Activated naive CD8-positive, alpha-beta T cell treated with anti-CD3 and anti-CD28 coated beads, Interleukin-2, amount 50 U/mL, for 24 hours (primary cell): ENCODE measurements around the gene FAM111B.
A peak's percentile ranks its signal among the peaks of the same experiment; 100 is the strongest.

Experiments used
- ATAC-seq: fragments of 150-1000 bp; cut with Tn5 transposase; one replicate; pipeline ENCODE4 v1.10.0; 2021
- DNase-seq: peaks from one replicate; pipeline ENCODE4 v3.0.0; 2021
- H3K27ac Mint-ChIP-seq: one replicate; pipeline ENCODE4 v1.8.0; 2021; ENCODE audit warnings: mild to moderate bottlenecking, mixed read lengths
- H3K27me3 Mint-ChIP-seq: one replicate; pipeline ENCODE4 v1.8.0; 2021; ENCODE audit warnings: mixed read lengths
- H3K36me3 Mint-ChIP-seq: one replicate; pipeline ENCODE4 v1.8.0; 2021; ENCODE audit warnings: low read depth, mixed read lengths
- H3K4me1 Mint-ChIP-seq: one replicate; pipeline ENCODE4 v1.8.0; 2021; ENCODE audit warnings: mixed read lengths
- H3K4me3 Mint-ChIP-seq: one replicate; pipeline ENCODE4 v1.8.0; 2021; ENCODE audit warnings: mild to moderate bottlenecking, moderate library complexity, mixed read lengths
- H3K9me3 Mint-ChIP-seq: one replicate; pipeline ENCODE4 v1.8.0; 2021; ENCODE audit warnings: mixed read lengths

FAM111B gene

DNA sequence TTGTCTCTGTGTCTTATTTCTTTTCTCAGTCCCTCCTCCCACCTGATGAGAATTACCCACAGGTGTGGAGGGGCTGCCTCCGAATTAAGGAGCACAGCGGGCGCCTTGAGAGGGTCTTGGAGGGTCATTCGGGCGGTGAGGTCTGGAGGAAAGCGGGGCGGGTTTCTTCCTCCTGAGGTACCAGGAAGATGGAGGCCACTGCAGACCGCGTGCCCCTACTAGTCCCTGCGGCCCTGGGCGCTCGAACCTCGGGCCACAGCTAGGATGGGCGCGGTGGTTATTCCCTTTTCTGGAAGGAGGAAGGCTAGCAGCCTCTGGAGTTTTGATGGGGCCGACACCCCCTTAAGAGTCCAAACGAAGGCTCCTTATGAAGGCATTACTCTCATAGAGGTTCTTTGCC is 30.2 kb downstream of the FAM111B start:
- H3K27ac Mint-ChIP-seq, result no peak overlapping the region
- H3K27me3 Mint-ChIP-seq, result no peaks in the 10 kb centered on the region
- no peak for DNase-seq
- H3K36me3 Mint-ChIP-seq, result peaks cover 23% of the 10 kb centered on the region
- no peak for ATAC-seq
- peaks cover 7% of the 10 kb centered on the region for H3K9me3 Mint-ChIP-seq
- H3K4me3 Mint-ChIP-seq, result no peak overlapping the region
- peaks cover 22% of the 10 kb centered on the region for H3K4me1 Mint-ChIP-seq

DNA sequence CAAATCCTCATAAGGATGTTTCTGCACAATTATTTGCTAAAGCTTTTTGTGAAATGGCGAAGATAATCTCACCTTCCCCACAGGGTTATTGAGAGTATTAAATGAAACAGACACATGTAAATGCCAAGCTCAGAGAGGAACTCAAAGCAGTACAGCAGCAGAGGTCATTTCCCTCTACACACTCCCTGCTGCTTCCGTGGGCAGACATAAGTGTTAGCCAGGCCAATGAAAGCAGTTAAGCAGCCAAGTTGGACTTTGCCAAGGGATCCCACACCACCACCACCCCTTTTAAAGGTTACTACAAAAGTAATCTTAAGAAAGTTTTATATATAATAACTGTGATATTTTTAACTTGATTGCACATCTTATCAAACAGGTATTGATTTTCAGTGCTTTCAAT is 31.6 kb downstream of the FAM111B start:
- Mint-ChIP-seq H3K4me1 (peaks cover 34% of the 10 kb centered on the region), H3K27ac (no peak overlapping the region), H3K4me3 (no peak overlapping the region), H3K36me3 (peaks cover 9% of the 10 kb centered on the region), H3K27me3 (no peaks in the 10 kb centered on the region), H3K9me3 (no peaks in the 10 kb centered on the region)
- ATAC-seq, result no peak
- no peak for DNase-seq

DNA sequence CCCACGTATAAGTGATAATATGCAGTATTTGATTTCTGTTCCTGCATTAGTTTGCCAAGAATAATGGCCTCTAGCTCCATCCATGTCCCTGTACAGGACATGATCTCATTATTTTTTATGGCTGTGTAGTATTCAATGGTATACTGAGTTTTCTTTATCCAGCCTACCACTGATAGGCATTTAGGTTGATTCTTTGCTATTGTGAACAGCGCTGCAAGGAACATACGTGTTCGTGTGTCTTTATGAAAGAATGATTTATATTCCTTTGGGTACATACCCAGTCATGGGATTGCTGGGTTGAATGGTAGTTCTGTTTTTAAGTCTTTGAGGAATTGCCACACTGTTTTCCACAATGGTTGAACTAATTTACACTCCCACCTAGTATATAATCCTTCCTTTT is 34.2 kb downstream of the FAM111B start:
- no peak overlapping the region for H3K27ac Mint-ChIP-seq
- no peak for ATAC-seq
- H3K9me3 Mint-ChIP-seq, result no peaks in the 10 kb centered on the region
- peak overlapping the region; percentile 90 for H3K4me3 Mint-ChIP-seq
- H3K27me3 Mint-ChIP-seq, result no peaks in the 10 kb centered on the region
- no peak for DNase-seq
- H3K36me3 Mint-ChIP-seq, result peaks cover 15% of the 10 kb centered on the region
- H3K4me1 Mint-ChIP-seq, result peaks cover 45% of the 10 kb centered on the region

DNA sequence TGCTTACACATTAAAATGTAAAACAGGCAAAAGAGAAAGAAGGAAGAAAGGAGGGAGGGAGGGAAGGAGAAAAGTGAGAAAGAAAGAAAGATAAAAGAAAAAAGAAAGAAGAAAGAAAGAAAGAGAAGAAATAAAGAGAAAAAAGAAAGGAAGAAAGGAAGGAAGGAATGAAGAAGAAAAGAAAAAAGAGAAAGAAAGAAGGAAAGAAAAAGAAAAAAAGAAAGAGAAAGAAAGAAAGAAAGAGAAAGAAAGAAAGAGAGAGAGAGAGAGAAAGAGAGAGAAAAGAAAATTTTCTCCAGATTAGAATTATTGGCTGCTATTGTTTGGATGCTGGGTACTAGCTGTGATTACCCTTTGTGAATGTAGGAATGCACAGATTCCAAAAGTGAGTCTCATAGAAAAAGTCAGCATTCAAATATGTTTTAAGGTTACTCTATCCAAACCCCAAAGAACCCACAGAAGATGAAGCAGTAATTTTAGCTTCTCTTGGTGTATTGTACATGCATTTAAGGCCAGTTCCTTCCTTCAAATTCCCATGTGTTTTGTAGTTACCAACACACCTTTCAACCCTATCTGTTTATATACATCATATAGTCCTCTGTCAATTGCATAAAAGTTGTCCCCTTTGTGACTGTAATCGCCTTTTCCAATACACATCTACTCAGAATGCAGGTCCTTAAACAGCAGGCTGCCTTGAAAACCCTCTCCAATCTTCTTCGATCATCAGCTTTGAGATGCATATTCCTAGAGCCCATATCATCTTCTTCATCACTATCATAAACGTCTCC is 34.8 kb downstream of the FAM111B start:
- H3K4me3 Mint-ChIP-seq, result peak overlapping the region; percentile 90
- peak overlapping the region; percentile 88 for H3K27ac Mint-ChIP-seq
- H3K36me3 Mint-ChIP-seq, result peaks cover 21% of the 10 kb centered on the region
- ATAC-seq, result no peak
- peaks cover 51% of the 10 kb centered on the region for H3K4me1 Mint-ChIP-seq
- H3K27me3 Mint-ChIP-seq, result no peaks in the 10 kb centered on the region
- no peaks in the 10 kb centered on the region for H3K9me3 Mint-ChIP-seq
- no peak for DNase-seq

DNA sequence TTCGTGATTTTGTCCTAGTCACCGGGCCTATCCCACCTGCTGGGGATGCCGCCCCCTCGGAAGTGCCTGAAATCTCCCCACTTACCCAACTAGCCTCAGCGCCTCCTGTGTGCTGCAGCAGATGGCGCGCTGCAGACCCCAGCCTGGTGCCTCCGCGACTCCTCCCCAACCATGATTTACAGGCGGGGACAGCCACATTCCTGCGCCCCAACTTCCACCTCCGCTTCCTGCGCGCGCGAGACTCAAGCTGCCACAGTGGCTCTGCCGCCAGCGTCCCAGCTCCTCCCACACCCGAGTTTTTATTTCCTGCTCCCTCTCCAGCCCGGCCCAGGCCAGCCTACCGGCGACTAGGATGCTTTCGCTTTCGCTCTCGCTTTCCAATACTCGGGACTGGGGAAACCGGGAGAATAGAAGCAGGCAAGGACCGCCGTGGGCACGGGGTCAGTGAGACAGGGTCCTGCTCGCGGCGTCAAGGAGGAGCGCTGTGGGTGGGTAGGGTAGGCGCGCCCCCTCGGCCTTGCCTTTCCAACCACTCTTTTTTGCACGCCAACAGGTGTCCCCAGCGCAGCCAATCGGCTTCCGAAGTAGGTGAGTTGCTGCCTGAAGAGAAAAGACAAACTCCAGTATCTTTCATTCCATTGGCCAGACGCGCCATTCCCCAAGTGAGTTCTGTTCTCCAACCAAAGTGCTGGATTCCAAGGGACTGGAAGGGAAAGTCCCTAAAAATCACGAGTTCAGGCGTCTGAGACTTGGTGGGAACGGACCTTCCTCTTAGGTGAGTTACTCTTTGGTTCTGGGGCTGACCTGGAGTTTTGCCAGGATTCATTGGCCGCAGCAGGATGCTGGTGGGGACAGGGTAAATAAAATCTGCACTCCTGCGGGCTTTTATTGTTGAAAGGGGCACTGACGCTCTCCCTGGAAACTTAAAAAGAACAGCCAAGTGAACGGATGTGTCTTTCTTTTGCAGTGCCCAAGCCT is 35.8 kb downstream of the FAM111B start, which contains the start of gene FAM111A:
Gene FAM111A (plus strand): TSS at position 327 of the 978 bp plus-strand sequence. CDS start 6,017 bp downstream, outside the sequence.
- Mint-ChIP-seq H3K27me3 (no peaks in the 10 kb centered on the region), H3K4me3 (peak within 1 kb of the TSS; percentile 90), H3K27ac (peak within 1 kb of the TSS; percentile 88), H3K36me3 (peaks cover 30% of the 10 kb centered on the region), H3K4me1 (peaks cover 61% of the 10 kb centered on the region), H3K9me3 (no peaks in the 10 kb centered on the region)
- DNase-seq (peak; percentile 81), ATAC-seq (peak; percentile 83)

DNA sequence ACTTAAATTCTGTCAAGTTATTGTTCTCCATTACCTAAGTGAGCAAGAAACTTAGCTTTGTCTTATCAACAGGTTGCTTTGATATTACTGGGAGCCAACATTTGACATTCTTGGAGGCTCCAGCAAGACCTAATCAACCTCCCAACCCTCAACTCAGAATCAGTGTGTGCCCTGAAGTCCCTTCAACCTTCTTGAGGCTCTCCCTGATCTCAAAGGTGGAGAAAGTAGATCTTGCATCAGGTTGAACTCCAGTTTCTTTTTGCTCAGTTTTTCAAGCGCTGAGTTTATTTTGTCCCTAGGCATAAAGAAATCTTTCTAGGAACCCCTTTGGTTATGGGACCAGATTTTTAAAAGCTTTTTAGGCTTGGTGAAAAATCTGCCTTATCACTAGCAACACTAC is 37.1 kb downstream of the FAM111B start:
- ATAC-seq (no peak), DNase-seq (no peak)
- no peaks in the 10 kb centered on the region for H3K27me3 Mint-ChIP-seq
- no peaks in the 10 kb centered on the region for H3K9me3 Mint-ChIP-seq
- H3K4me3 Mint-ChIP-seq, result peak overlapping the region; percentile 90
- H3K27ac Mint-ChIP-seq, result peak overlapping the region; percentile 88
- peaks cover 65% of the 10 kb centered on the region for H3K4me1 Mint-ChIP-seq
- peaks cover 39% of the 10 kb centered on the region for H3K36me3 Mint-ChIP-seq

DNA sequence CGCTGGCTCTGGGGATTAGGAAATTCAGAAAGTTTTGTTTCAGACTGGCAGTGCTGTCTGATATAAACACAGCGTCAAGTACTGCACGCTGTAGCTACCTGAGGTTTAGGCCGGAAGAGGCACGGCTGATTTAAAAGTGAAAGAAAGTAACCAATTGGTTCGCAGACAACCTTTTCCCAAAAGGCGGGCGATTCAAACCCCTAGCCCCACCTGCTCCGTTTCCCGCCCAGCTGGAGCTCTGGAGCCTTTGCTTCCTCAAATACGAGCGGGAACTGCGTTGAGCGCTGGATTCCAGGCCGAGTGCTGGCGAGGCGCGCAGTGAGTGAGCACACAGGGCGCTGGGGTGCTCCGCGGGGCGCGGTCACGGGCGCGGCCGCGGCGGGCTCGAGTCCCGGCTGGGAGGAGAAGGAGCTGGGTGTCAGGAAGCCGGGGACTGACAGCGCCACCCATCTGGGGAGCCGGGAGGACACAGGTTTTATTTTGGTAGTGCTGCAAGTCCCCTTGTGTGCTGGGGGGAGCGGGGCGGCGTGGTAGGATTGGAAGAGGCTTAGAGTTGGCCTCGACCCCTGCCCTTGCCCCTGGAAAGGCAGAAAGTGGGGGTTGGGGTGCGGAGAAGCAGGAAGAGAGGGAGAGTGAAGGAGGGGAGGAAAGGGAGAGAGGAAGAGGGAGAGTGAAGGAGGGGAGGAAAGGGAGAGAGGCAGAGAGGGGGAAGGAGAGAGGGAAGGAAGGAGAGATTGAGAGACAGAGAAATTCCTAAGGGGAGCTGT is 37.7 kb downstream of the FAM111B start:
- Mint-ChIP-seq H3K4me1 (peaks cover 67% of the 10 kb centered on the region), H3K27ac (peak overlapping the region; percentile 88), H3K36me3 (peaks cover 45% of the 10 kb centered on the region), H3K4me3 (peak overlapping the region; percentile 90), H3K27me3 (no peaks in the 10 kb centered on the region), H3K9me3 (no peaks in the 10 kb centered on the region)
- DNase-seq (peak; percentile 72), ATAC-seq (peak; percentile 77)

DNA sequence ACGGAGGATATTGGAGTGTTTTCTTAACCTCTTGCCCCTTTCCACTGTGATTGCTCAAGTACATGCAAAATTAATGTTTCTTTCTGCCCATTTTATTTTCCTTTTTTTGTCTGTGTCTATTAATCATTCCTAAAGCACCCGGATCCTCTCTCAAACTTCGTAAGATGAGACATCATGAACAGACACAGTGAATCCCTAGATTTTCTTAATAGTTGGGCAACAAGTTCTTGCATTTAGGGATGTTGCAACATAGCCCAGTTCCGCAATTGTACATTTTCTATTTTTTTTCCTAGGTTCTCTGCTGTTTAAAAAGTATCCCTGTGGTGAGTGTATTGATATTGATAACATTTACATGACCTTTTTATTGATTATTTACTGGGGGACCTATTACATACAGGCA is 38.5 kb downstream of the FAM111B start:
- Mint-ChIP-seq H3K9me3 (no peaks in the 10 kb centered on the region), H3K4me3 (peak overlapping the region; percentile 90)

DNA sequence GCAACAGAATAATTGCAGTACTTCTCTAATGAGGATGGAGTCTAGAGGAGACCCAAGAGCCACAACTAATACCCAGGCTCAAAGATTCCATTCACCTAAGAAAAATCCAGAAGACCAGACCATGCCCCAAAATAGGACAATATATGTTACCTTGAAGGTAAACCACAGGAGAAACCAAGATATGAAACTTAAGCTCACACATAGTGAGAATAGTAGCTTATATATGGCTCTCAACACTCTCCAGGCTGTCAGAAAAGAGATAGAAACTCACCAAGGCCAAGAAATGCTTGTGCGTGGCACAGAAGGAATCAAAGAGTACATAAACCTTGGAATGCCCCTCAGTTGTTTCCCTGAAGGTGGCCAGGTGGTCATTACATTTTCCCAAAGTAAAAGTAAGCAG is 44.7 kb downstream of the FAM111B start:
- Mint-ChIP-seq H3K4me1 (peaks cover 43% of the 10 kb centered on the region), H3K27ac (peak overlapping the region; percentile 82), H3K9me3 (no peaks in the 10 kb centered on the region), H3K4me3 (peak overlapping the region; percentile 34), H3K27me3 (no peaks in the 10 kb centered on the region), H3K36me3 (peaks cover 55% of the 10 kb centered on the region)
- ATAC-seq (peak; percentile 38), DNase-seq (no peak)

More for the DNA sequence above, 38.5 kb downstream of the FAM111B start:
- Mint-ChIP-seq H3K36me3 (peaks cover 50% of the 10 kb centered on the region), H3K4me1 (peaks cover 71% of the 10 kb centered on the region), H3K27ac (peak overlapping the region; percentile 88), H3K27me3 (no peaks in the 10 kb centered on the region)
- ATAC-seq (no peak), DNase-seq (no peak)

DNA sequence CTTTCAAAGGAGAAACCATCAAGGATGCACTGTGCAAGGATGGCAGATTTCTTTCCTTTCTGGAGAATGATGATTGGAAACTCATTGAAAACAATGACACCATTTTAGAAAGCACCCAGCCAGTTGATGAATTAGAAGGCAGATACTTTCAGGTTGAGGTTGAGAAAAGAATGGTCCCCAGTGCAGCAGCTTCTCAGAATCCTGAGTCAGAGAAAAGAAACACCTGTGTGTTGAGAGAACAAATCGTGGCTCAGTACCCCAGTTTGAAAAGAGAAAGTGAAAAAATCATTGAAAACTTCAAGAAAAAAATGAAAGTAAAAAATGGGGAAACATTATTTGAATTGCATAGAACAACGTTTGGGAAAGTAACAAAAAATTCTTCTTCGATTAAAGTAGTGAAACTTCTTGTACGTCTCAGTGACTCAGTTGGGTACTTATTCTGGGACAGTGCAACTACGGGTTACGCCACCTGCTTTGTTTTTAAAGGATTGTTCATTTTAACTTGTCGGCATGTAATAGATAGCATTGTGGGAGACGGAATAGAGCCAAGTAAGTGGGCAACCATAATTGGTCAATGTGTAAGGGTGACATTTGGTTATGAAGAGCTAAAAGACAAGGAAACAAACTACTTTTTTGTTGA is 45.4 kb downstream of the FAM111B start:
- DNase-seq (no peak), ATAC-seq (peak; percentile 77)
- Mint-ChIP-seq H3K4me3 (peak overlapping the region; percentile 34), H3K9me3 (no peaks in the 10 kb centered on the region), H3K27me3 (no peaks in the 10 kb centered on the region), H3K36me3 (peaks cover 50% of the 10 kb centered on the region), H3K4me1 (peaks cover 37% of the 10 kb centered on the region), H3K27ac (peak overlapping the region; percentile 82)

DNA sequence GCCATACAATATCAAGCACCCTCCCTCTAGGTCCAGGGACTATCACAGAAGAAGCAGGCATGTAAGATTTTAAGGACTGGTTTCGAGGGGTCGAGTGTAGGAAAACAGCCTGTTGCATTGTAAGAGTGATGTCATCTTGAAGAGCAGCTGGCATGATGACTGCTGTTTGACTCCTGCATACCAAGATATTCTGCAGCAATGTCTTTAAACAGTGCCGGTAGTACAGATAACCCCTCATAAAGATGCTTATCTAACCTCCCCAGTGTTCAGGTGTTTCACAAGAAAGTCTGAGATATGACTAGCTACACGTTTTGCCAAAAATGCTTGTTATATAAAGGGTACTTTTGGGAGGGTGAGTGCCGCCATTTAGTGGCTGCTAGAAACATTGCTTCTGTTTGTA is 47.6 kb downstream of the FAM111B start:
- Mint-ChIP-seq H3K36me3 (peaks cover 31% of the 10 kb centered on the region), H3K4me1 (peaks cover 27% of the 10 kb centered on the region), H3K9me3 (no peaks in the 10 kb centered on the region), H3K27ac (no peak overlapping the region), H3K4me3 (no peak overlapping the region), H3K27me3 (no peaks in the 10 kb centered on the region)
- ATAC-seq (no peak), DNase-seq (no peak)

DNA sequence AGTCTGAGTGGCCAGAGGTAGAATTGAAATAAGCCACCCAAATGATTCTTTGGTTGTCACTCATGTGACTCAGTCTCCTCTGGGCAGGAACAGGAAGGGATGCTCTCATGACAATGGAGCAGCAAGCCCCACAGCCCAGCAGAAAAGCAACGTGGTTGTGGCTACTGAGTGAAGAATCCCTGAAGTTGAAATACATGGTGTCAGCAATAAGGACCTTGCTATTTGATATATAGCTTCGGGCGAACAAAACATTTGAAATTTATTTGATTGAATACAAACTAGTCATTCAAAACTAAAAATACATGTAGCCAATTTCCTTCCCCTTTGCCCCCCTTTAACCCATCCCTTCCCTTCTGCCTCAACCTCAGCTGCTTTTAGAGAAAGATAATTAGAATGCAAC is 50.4 kb downstream of the FAM111B start:
- H3K27ac Mint-ChIP-seq, result no peak overlapping the region
- H3K4me1 Mint-ChIP-seq, result peaks cover 9% of the 10 kb centered on the region
- no peak for DNase-seq
- peaks cover 9% of the 10 kb centered on the region for H3K36me3 Mint-ChIP-seq
- H3K4me3 Mint-ChIP-seq, result no peak overlapping the region
- no peaks in the 10 kb centered on the region for H3K9me3 Mint-ChIP-seq
- ATAC-seq, result no peak
- H3K27me3 Mint-ChIP-seq, result peaks cover 5% of the 10 kb centered on the region

DNA sequence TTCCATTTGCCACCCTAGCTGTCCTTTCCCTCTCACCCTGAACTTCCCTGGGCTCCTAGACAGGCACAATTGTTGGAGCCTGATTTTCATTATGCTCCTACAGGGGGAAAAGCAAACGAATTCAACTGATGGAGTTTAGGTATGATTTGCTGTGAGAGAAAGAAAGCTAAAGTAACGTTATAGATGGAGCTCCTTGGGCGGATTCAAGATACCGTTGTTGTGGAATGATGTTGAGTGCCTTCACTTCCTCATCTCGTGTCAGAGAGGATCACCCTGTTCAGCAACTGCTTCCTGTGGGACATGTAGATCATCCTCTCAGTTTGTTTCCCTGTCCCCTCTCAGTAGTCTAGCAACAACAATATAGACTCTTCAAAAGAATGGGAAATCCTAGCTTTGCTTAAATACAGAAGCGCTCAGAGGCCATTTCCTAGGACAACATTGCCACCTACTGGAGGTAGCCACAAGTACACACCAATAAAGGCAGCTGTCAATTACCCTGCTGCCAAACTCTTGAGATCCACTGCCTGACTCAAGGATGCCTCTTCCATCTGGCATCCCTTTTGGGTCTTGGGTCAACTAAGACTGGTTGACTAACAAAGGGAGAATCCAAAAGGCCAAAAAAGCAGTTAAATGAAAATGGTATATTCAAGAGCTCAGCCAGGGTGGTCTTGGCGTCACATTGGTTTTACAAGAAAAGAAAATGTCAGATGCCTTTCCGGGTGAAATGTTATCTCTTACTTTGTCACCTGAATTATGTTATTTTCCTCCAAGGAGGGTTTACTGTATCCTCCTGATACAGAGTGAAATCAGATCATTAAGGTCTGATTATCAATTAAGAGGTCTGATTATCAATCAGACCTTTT is 51.4 kb downstream of the FAM111B start:
- ATAC-seq (peak; percentile 90), DNase-seq (peak; percentile 59)
- Mint-ChIP-seq H3K9me3 (no peaks in the 10 kb centered on the region), H3K4me1 (no peaks in the 10 kb centered on the region), H3K27ac (no peak overlapping the region), H3K4me3 (no peak overlapping the region), H3K36me3 (peaks cover 1% of the 10 kb centered on the region), H3K27me3 (peaks cover 7% of the 10 kb centered on the region)
